ENCODE results near the gene VTI1A.

Gene VTI1A

GRCh38 chr10:112548535-112549276 lies 101.7 kb downstream of the VTI1A start:
- no peak overlapping the region for H3K4me3 ChIP-seq (ENCODE audit: low read depth, low read length)
- CTCF ChIA-PET: interaction anchor here (1.2 kb wide), 1 partner anchor 13 kb away, joined by 3 read pairs; no protein-coding TSS in a partner anchor
- POLR2A ChIA-PET: no interaction called here
- TF ChIP-seq CTCF (IDR thresholded peaks at IDR 0.05; ENCODE audit: insufficient read depth, low read length, missing control alignments): no peak
- DNase-seq (ENCODE audit: low read depth, low spot score): no peak

GRCh38 chr10:112552593-112553110 lies 105.6 kb downstream of the VTI1A start:
- no peak overlapping the region for H3K4me3 ChIP-seq (ENCODE audit: low read depth, low read length)
- ChIA-PET CTCF (interaction anchor here (1.5 kb wide), 1 partner anchor 12 kb away, joined by 5 read pairs; no protein-coding TSS in a partner anchor), POLR2A (no interaction called here)
- no peak for TF ChIP-seq CTCF (IDR thresholded peaks at IDR 0.05; ENCODE audit: insufficient read depth, low read length, missing control alignments)
- no peak for DNase-seq (ENCODE audit: low read depth, low spot score)

- ChIA-PET CTCF (interaction anchor here (1.5 kb wide), 1 partner anchor 12 kb away, joined by 5 read pairs; no protein-coding TSS in a partner anchor), POLR2A (no interaction called here)
- TF ChIP-seq CTCF (IDR thresholded peaks at IDR 0.05; ENCODE audit: insufficient read depth, low read length, missing control alignments): no peak
- no peak for DNase-seq (ENCODE audit: low read depth, low spot score)
- no peak overlapping the region for H3K4me3 ChIP-seq (ENCODE audit: low read depth, low read length)
Measured at GRCh38 chr10:112553315-112553714, 106.3 kb downstream of the VTI1A start.

GRCh38 chr10:112554263-112554662 lies 107.2 kb downstream of the VTI1A start:
- no peak for TF ChIP-seq CTCF (IDR thresholded peaks at IDR 0.05; ENCODE audit: insufficient read depth, low read length, missing control alignments)
- ChIA-PET POLR2A (no interaction called here), CTCF (interaction anchor here (1.5 kb wide), 1 partner anchor 11 kb away, joined by 5 read pairs; no protein-coding TSS in a partner anchor)
- no peak overlapping the region for H3K4me3 ChIP-seq (ENCODE audit: low read depth, low read length)
- no peak for DNase-seq (ENCODE audit: low read depth, low spot score)

GRCh38 chr10:112557197-112557596 lies 110.2 kb downstream of the VTI1A start:
- no peak for TF ChIP-seq CTCF (IDR thresholded peaks at IDR 0.05; ENCODE audit: insufficient read depth, low read length, missing control alignments)
- CTCF ChIA-PET: no interaction called here
- no peak for DNase-seq (ENCODE audit: low read depth, low spot score)
- H3K4me3 ChIP-seq (ENCODE audit: low read depth, low read length): no peak overlapping the region
- POLR2A ChIA-PET: no interaction called here

GRCh38 chr10:112558476-112559142 lies 111.6 kb downstream of the VTI1A start:
- TF ChIP-seq CTCF (IDR thresholded peaks at IDR 0.05; ENCODE audit: insufficient read depth, low read length, missing control alignments): no peak
- ChIA-PET CTCF (interaction anchor here (1.2 to 1.8 kb wide), 2 partner anchors 12 to 826 kb away, joined by 3 to 5 read pairs; no protein-coding TSS in a partner anchor), POLR2A (no interaction called here)
- no peak for DNase-seq (ENCODE audit: low read depth, low spot score)
- no peak overlapping the region for H3K4me3 ChIP-seq (ENCODE audit: low read depth, low read length)
